Measurements from ENCODE around the gene LITAFD.
"Not testable (repeated sequence)": the region's sequence is repeated elsewhere in the genome, so short reads cannot be mapped to it uniquely, and the experiment has no call there.

Gene LITAFD

GRCh38 chr16:8908810-8909468 lies 26.8 kb downstream of the LITAFD start:
- Mint-ChIP-seq H3K4me3 (no peak overlapping the region), H3K27me3 (ENCODE audit: low read depth) (no peaks in the 10 kb centered on the region), H3K4me1 (ENCODE audit: low read depth) (peaks cover 14% of the 10 kb centered on the region), H3K27ac (no peak overlapping the region), H3K9me3 (no peaks in the 10 kb centered on the region), H3K36me3 (ENCODE audit: low read depth) (peaks cover 48% of the 10 kb centered on the region)

- Mint-ChIP-seq H3K4me1 (ENCODE audit: low read depth) (peaks cover 25% of the 10 kb centered on the region), H3K4me3 (no peak overlapping the region), H3K36me3 (ENCODE audit: low read depth) (peaks cover 51% of the 10 kb centered on the region)
These were observed 28.7 kb downstream of the LITAFD start for GRCh38 chr16:8910811-8911210.

GRCh38 chr16:8912793-8913192 lies 30.6 kb downstream of the LITAFD start:
- Mint-ChIP-seq H3K27ac (no peak overlapping the region), H3K36me3 (ENCODE audit: low read depth) (peaks cover 58% of the 10 kb centered on the region), H3K4me3 (no peak overlapping the region), H3K9me3 (no peaks in the 10 kb centered on the region), H3K27me3 (ENCODE audit: low read depth) (no peaks in the 10 kb centered on the region), H3K4me1 (ENCODE audit: low read depth) (peaks cover 34% of the 10 kb centered on the region)

More at GRCh38 chr16:8910811-8911210, 28.7 kb downstream of the LITAFD start:
- H3K27me3 Mint-ChIP-seq (ENCODE audit: low read depth), result no peaks in the 10 kb centered on the region
- peak overlapping the region; percentile 43 for H3K27ac Mint-ChIP-seq
- H3K9me3 Mint-ChIP-seq, result no peaks in the 10 kb centered on the region

GRCh38 chr16:8914098-8914497 lies 31.9 kb downstream of the LITAFD start:
- Mint-ChIP-seq H3K36me3 (ENCODE audit: low read depth) (peaks cover 57% of the 10 kb centered on the region), H3K9me3 (no peaks in the 10 kb centered on the region), H3K27ac (peak overlapping the region; percentile 31), H3K4me3 (no peak overlapping the region), H3K27me3 (ENCODE audit: low read depth) (no peaks in the 10 kb centered on the region), H3K4me1 (ENCODE audit: low read depth) (peaks cover 31% of the 10 kb centered on the region)

GRCh38 chr16:8915722-8916301 lies 33.7 kb downstream of the LITAFD start:
- Mint-ChIP-seq H3K36me3 (ENCODE audit: low read depth) (peaks cover 61% of the 10 kb centered on the region), H3K4me1 (ENCODE audit: low read depth) (peaks cover 40% of the 10 kb centered on the region), H3K27ac (no peak overlapping the region)

GRCh38 chr16:8916541-8917225 lies 34.5 kb downstream of the LITAFD start:
- peaks cover 48% of the 10 kb centered on the region for H3K4me1 Mint-ChIP-seq (ENCODE audit: low read depth)
- no peaks in the 10 kb centered on the region for H3K9me3 Mint-ChIP-seq
- H3K4me3 Mint-ChIP-seq, result no peak overlapping the region
- H3K27me3 Mint-ChIP-seq (ENCODE audit: low read depth), result no peaks in the 10 kb centered on the region
- peaks cover 62% of the 10 kb centered on the region for H3K36me3 Mint-ChIP-seq (ENCODE audit: low read depth)
- H3K27ac Mint-ChIP-seq, result no peak overlapping the region

More at GRCh38 chr16:8915722-8916301, 33.7 kb downstream of the LITAFD start:
- no peaks in the 10 kb centered on the region for H3K27me3 Mint-ChIP-seq (ENCODE audit: low read depth)
- no peak overlapping the region for H3K4me3 Mint-ChIP-seq
- no peaks in the 10 kb centered on the region for H3K9me3 Mint-ChIP-seq

- H3K4me3 Mint-ChIP-seq; H3K27me3 Mint-ChIP-seq (ENCODE audit: low read depth); H3K9me3 Mint-ChIP-seq; H3K27ac Mint-ChIP-seq: not testable (repeated sequence)
- H3K4me1 Mint-ChIP-seq (ENCODE audit: low read depth), result peaks cover 51% of the 10 kb centered on the region
- peaks cover 62% of the 10 kb centered on the region for H3K36me3 Mint-ChIP-seq (ENCODE audit: low read depth)
These were observed 35.2 kb downstream of the LITAFD start for GRCh38 chr16:8917336-8917735.

- peaks cover 50% of the 10 kb centered on the region for H3K4me1 Mint-ChIP-seq (ENCODE audit: low read depth)
- H3K27me3 Mint-ChIP-seq (ENCODE audit: low read depth), result no peaks in the 10 kb centered on the region
- H3K9me3 Mint-ChIP-seq, result no peaks in the 10 kb centered on the region
- H3K36me3 Mint-ChIP-seq (ENCODE audit: low read depth), result peaks cover 55% of the 10 kb centered on the region
- H3K4me3 Mint-ChIP-seq, result peak overlapping the region; percentile 52
- peak overlapping the region; percentile 80 for H3K27ac Mint-ChIP-seq
These were observed 37.2 kb downstream of the LITAFD start for GRCh38 chr16:8919089-8919933.

- Mint-ChIP-seq H3K4me3 (peak overlapping the region; percentile 52), H3K9me3 (no peaks in the 10 kb centered on the region), H3K4me1 (ENCODE audit: low read depth) (peaks cover 53% of the 10 kb centered on the region), H3K27ac (peak overlapping the region; percentile 80), H3K27me3 (ENCODE audit: low read depth) (no peaks in the 10 kb centered on the region), H3K36me3 (ENCODE audit: low read depth) (peaks cover 51% of the 10 kb centered on the region)
These were observed 37.8 kb downstream of the LITAFD start for GRCh38 chr16:8919934-8920462.

GRCh38 chr16:8920645-8921346 lies 38.6 kb downstream of the LITAFD start:
- no peak overlapping the region for H3K4me3 Mint-ChIP-seq
- no peaks in the 10 kb centered on the region for H3K9me3 Mint-ChIP-seq
- H3K27ac Mint-ChIP-seq, result peak overlapping the region; percentile 65
- H3K36me3 Mint-ChIP-seq (ENCODE audit: low read depth), result peaks cover 45% of the 10 kb centered on the region
- H3K4me1 Mint-ChIP-seq (ENCODE audit: low read depth), result peaks cover 51% of the 10 kb centered on the region
- H3K27me3 Mint-ChIP-seq (ENCODE audit: low read depth), result no peaks in the 10 kb centered on the region

GRCh38 chr16:8921347-8921984 lies 39.3 kb downstream of the LITAFD start:
- no peak overlapping the region for H3K4me3 Mint-ChIP-seq
- H3K27me3 Mint-ChIP-seq (ENCODE audit: low read depth), result no peaks in the 10 kb centered on the region
- peak overlapping the region; percentile 65 for H3K27ac Mint-ChIP-seq
- H3K4me1 Mint-ChIP-seq (ENCODE audit: low read depth), result peaks cover 47% of the 10 kb centered on the region
- H3K9me3 Mint-ChIP-seq, result no peaks in the 10 kb centered on the region
- peaks cover 40% of the 10 kb centered on the region for H3K36me3 Mint-ChIP-seq (ENCODE audit: low read depth)

- Mint-ChIP-seq H3K4me1 (ENCODE audit: low read depth) (peaks cover 48% of the 10 kb centered on the region), H3K4me3 (no peak overlapping the region), H3K27ac (no peak overlapping the region), H3K27me3 (ENCODE audit: low read depth) (no peaks in the 10 kb centered on the region), H3K9me3 (no peaks in the 10 kb centered on the region), H3K36me3 (ENCODE audit: low read depth) (peaks cover 36% of the 10 kb centered on the region)
These were observed 41.0 kb downstream of the LITAFD start for GRCh38 chr16:8923199-8923598.

GRCh38 chr16:8924214-8924613 lies 42.1 kb downstream of the LITAFD start:
- H3K27me3 Mint-ChIP-seq (ENCODE audit: low read depth), result no peaks in the 10 kb centered on the region
- H3K36me3 Mint-ChIP-seq (ENCODE audit: low read depth), result peaks cover 42% of the 10 kb centered on the region
- peaks cover 46% of the 10 kb centered on the region for H3K4me1 Mint-ChIP-seq (ENCODE audit: low read depth)
- H3K9me3 Mint-ChIP-seq, result no peaks in the 10 kb centered on the region
- peak overlapping the region; percentile 34 for H3K27ac Mint-ChIP-seq
- no peak overlapping the region for H3K4me3 Mint-ChIP-seq

Measured in T-helper 1 cell treated with Interleukin-12 subunit alpha and Interleukin-12 subunit beta and Interleukin-4 antibody, amounts not matched to agents 30 μg/mL and 1 μg/mL, for 36 hours (primary cell).